Activated T-helper 2 cell treated with anti-CD3 and anti-CD28 coated beads, Interferon-gamma antibody, Interleukin-2, Interleukin-4, amounts not matched to agents 10 μg/mL and 5 μg/mL and 100 μg/mL, durations not matched to agents 14 hours and 24 hours and 36 hours (primary cell): Measurements from ENCODE around the gene KCNF1. TPM values are rescaled to one million over a fixed set of nuclear protein-coding genes. Genes with fewer than 3 reads are reported as not detected.

ENCODE experiments used
- DNase-seq: peaks from one replicate; pipeline ENCODE4 v3.0.0; 2021; ENCODE audit warnings: low spot score
- H3K27ac Mint-ChIP-seq: one replicate; pipeline ENCODE4 v1.8.0; 2021; ENCODE audit warnings: mixed read lengths
- H3K27me3 Mint-ChIP-seq: one replicate; pipeline ENCODE4 v1.8.0; 2021; ENCODE audit warnings: low read depth, mixed read lengths
- H3K36me3 Mint-ChIP-seq: one replicate; pipeline ENCODE4 v1.8.0; 2021; ENCODE audit warnings: low read depth, mixed read lengths
- H3K4me1 Mint-ChIP-seq: one replicate; pipeline ENCODE4 v1.8.0; 2021; ENCODE audit warnings: low read depth, mixed read lengths
- H3K4me3 Mint-ChIP-seq: one replicate; pipeline ENCODE4 v1.8.0; 2021; ENCODE audit warnings: low read depth, mild to moderate bottlenecking, moderate library complexity, mixed read lengths
- H3K9me3 Mint-ChIP-seq: one replicate; pipeline ENCODE4 v1.8.0; 2021; ENCODE audit warnings: mixed read lengths
- intact Hi-C: fragments of 100-400 bp; cut with micrococcal nuclease; formaldehyde crosslinking; loops from one replicate; pipeline ENCODE4 v1.15.1; 2023
- total RNA-seq: library from RNA; stranded (reverse); gene quantifications from 2 replicates; pipeline ENCODE4 v1.2.3, GENCODE V29; 2022

Gene KCNF1
- total RNA-seq, 1 donor from 2014 or later = not detected

DNA sequence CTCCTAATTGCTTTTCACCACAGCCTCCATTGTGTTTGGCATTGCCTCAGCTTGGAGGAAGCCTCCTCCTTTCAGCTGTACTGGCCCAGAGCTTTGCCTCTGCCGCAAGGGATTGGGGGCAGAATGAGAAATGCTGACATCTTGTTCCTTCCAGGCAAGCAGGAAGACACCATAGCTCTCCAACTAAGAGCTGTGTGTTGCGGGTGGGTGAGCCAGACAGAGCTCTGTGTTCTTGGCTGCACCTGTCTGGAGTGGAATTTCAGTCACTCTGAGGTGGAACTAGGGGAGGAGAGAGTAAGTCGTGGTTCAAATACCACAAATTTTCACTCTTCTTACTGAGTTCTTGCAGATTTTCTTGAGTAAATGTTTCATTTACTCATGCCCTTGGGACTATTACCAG is 36.6 kb upstream of the KCNF1 start:
- Mint-ChIP-seq H3K4me3 (no peak overlapping the region), H3K36me3 (no peaks in the 10 kb centered on the region), H3K27ac (no peak overlapping the region), H3K4me1 (no peaks in the 10 kb centered on the region), H3K9me3 (peaks cover 5% of the 10 kb centered on the region), H3K27me3 (peaks cover 18% of the 10 kb centered on the region)
- no peak for DNase-seq
- intact Hi-C loops = no loop called here

DNA sequence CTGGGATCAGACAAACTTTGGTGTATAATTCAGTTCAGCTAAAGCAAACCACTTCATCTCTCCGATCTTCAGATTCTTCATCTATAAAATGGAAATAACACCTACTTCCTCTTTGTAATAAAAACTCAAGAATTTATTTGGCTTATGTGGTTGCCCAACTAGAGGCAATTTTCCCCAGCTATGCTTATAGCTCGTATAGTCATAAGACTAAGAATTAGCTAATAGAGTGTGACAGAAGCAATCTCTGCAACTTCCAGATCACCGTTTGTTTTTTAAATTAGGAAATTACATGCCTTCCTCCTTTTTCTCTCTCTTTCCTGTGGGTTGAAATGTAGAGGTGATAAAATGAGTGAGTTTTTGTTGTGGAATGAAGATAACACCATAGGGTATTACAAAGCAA is 35.3 kb upstream of the KCNF1 start:
- peaks cover 5% of the 10 kb centered on the region for H3K9me3 Mint-ChIP-seq
- H3K27ac Mint-ChIP-seq = no peak overlapping the region
- H3K27me3 Mint-ChIP-seq = peaks cover 18% of the 10 kb centered on the region
- no peaks in the 10 kb centered on the region for H3K4me1 Mint-ChIP-seq
- intact Hi-C loops = no loop called here
- no peak for DNase-seq
- H3K4me3 Mint-ChIP-seq = no peak overlapping the region
- no peaks in the 10 kb centered on the region for H3K36me3 Mint-ChIP-seq

DNA sequence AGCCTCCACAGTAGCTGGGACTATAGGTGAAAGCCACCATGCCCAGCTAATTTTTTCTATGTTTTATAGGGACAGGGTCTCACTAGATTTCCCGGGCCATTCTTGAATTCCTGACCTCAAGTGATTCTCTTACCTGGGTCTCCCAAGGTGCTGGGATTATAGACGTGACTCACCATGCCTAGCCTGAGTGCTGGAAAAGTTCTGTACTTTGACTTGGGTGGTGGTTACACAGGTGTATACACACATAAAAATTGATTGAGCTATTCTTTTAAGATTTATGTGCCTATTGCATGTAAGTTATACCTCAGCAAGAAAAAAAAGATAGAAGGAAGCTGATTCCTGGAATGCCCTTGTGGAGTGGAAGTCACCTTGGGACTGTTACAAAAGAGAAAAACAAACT is 34.8 kb upstream of the KCNF1 start:
- Mint-ChIP-seq H3K4me3 (no peak overlapping the region), H3K36me3 (no peaks in the 10 kb centered on the region), H3K27me3 (peaks cover 16% of the 10 kb centered on the region), H3K9me3 (peaks cover 5% of the 10 kb centered on the region), H3K4me1 (no peaks in the 10 kb centered on the region), H3K27ac (no peak overlapping the region)
- no peak for DNase-seq
- intact Hi-C loops = no loop called here

DNA sequence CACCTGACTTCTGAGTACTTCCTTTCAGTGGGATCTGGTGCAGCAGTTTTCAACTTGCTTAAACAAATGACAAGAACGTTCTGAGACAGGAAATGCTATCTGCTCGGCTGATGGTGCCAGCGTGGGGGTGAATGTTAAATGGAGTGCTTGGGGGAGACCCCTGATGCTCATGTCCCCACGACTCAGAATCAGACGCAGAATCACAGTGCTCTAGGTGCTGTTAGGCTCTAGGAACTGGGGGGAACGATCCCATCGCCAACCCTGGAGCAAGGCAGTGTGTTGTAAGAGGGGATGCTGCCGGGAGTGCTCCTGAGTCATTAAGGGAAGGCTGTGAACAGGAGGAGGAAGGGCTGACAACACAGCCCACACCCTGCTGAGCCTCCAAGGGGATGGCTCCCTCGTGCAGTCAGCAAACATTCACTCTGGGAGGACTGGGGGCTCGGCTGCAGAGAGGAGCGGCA is 34.1 kb upstream of the KCNF1 start:
- H3K4me3 Mint-ChIP-seq = no peak overlapping the region
- H3K9me3 Mint-ChIP-seq = no peaks in the 10 kb centered on the region
- intact Hi-C loops = no loop called here
- H3K4me1 Mint-ChIP-seq = no peaks in the 10 kb centered on the region
- H3K27ac Mint-ChIP-seq = no peak overlapping the region
- H3K36me3 Mint-ChIP-seq = no peaks in the 10 kb centered on the region
- peaks cover 12% of the 10 kb centered on the region for H3K27me3 Mint-ChIP-seq
- DNase-seq = no peak

DNA sequence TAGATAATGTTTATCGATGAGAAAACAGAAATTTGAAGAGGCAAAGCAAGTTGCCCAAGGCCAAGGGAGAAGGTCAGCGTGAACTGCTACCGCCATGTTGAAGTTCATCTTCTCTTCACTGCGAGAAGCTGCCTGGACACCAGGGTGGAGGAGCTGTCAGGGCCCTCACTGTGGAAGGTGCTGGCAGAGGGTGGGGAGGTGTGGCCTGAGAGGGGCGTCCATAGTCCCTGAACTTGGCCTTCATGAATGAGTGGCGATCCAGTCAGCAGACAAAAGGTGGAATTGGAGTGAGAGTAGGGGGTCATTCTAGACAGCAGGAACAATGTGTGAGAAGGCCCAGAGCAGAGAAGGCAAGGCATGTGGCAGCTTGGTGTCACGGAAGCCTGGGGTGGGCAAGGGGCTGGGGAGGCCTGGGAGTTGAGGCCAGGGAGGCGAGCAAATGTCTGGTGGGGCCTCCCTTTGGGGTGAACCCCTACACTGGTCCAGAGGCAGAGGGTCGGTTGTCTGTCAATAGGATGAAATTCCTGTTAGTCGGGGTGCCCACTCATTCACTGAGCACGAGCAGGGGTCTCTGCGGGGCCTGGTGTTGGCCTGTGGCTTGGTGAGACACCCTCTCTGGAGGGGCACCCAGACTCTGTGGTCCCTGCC is 33.3 kb upstream of the KCNF1 start:
- Mint-ChIP-seq H3K9me3 (no peaks in the 10 kb centered on the region), H3K4me1 (no peaks in the 10 kb centered on the region), H3K27ac (no peak overlapping the region), H3K36me3 (no peaks in the 10 kb centered on the region), H3K4me3 (no peak overlapping the region), H3K27me3 (peaks cover 12% of the 10 kb centered on the region)
- intact Hi-C loops = no loop called here
- DNase-seq = no peak

DNA sequence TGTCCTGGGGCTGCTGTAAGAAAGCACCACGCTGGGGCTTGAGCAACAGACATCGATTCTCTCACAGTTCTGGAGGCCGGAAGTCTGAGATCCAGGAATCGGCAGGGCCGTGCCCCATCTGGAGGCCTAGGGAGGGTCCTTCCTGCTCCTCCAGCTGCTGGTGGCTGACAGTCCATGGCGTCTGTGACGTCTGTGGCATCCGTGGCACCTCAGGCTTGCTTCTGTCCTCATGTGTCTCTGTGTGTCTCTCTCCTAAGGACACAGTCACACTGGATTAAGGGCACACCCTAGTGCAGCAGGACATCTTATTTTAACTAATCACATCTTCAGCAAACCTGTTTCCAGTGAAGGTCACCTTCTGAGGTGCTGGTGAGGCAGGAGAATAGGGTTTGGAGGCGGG is 32.6 kb upstream of the KCNF1 start:
- H3K9me3 Mint-ChIP-seq = no peaks in the 10 kb centered on the region
- H3K4me1 Mint-ChIP-seq = no peaks in the 10 kb centered on the region
- intact Hi-C loops = no loop called here
- no peak for DNase-seq
- H3K27me3 Mint-ChIP-seq = peaks cover 13% of the 10 kb centered on the region
- H3K4me3 Mint-ChIP-seq = no peak overlapping the region
- no peak overlapping the region for H3K27ac Mint-ChIP-seq
- H3K36me3 Mint-ChIP-seq = no peaks in the 10 kb centered on the region

DNA sequence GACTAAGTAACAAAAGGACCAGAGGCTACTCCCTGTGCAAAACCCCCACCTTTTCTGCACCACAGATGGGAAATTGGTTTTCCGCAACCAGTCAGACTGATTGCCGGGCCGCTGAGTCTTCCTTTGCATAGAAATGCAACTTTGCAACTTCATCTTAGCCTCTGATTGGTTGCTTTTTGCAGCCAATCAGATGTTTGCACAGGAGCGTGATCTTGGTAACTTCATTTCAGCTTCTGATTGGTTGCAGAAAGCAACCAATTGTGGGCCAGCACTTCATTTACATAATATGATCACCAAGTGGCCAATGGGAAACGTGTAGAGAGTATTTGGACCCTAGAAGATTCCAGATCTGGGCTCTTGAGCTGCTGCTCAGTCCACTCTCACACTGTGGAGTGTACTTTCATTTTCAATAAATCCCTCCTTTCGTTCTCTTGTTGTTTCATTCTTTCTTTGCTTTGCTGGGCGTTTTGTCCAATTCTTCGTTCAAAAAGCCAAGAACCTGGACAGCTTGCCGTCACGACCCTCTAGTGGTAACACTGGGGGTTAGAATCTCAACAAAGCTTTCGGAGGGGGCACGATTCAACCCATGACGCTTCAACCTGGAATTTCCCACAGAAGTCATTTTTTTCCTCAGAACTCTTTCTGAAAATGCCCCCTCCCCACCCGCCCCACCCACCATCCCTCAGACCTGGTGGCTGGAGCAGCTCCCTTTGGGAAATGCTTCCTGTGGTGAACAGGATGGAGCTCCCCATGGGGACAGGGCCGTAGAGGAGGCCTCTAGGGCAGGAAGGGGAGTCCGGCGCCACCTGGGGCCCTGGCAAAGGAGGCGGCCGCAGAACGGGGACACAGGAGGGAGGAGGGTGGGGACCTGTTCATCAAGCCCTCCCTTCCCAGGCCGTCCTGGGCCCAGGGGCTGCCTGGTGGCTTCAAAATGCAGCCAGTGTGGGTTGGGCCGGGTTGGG is 31.8 kb upstream of the KCNF1 start:
- Mint-ChIP-seq H3K4me3 (no peak overlapping the region), H3K27me3 (peaks cover 9% of the 10 kb centered on the region), H3K9me3 (no peaks in the 10 kb centered on the region), H3K27ac (no peak overlapping the region), H3K4me1 (peaks cover 1% of the 10 kb centered on the region), H3K36me3 (no peaks in the 10 kb centered on the region)
- intact Hi-C loops = no loop called here
- DNase-seq = no peak

DNA sequence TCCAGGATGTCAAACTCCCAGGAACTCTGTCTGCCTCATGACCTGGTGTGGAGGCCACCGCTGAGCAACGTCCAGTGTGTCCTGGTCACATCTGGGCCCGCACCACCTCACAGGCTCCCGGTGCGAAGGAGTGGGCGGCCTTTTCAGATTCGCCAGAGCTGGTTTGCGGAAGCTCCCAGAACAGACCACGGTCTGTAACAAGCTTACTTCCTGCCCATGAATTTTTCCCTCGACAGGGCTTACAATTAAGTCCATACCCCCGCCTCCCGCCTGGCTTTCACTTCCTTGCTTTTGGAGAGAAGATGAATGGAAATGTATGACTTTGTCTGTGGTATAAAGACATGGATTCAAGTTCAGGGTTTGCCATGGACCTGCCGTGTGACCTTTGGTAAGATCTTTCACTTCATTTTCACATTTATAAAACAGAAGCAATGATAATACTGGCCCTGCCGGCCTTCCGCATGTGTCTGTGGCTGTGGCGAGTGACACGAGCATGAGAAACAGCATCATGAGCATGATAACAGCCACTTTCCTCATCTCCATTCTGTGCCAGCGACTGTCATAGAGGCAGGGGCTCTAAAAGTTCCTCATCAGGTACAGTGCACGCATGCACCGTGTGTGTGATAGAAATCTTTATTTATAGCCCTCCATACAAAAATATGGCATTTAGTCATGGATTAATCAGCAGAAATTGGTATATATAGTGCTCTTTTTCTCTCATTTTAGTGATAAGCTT is 31.0 kb upstream of the KCNF1 start:
- peaks cover 9% of the 10 kb centered on the region for H3K27me3 Mint-ChIP-seq
- no peak overlapping the region for H3K4me3 Mint-ChIP-seq
- peaks cover 1% of the 10 kb centered on the region for H3K4me1 Mint-ChIP-seq
- H3K36me3 Mint-ChIP-seq = no peaks in the 10 kb centered on the region
- no peak overlapping the region for H3K27ac Mint-ChIP-seq
- H3K9me3 Mint-ChIP-seq = no peaks in the 10 kb centered on the region
- intact Hi-C loops = no loop called here
- DNase-seq = no peak

DNA sequence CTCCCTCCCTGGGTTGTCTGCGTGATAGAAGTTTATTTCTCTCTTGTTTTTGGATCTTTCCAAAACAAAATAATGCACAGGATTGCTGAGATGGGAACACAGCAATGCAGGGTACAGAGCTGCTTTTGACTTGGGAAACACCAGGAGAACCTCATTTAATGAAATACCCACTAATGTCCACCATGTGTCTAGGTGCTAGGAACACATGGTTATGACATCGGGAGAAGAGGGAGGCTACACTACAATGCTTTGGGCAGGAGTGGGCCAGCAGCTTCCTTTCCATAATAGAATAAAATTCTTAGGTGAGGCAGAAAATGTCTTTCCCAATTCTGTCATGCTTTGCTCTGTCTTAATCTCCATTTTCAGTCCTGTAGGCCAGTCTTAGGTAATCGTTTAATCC is 29.2 kb upstream of the KCNF1 start:
- Mint-ChIP-seq H3K4me1 (peaks cover 1% of the 10 kb centered on the region), H3K27me3 (peaks cover 5% of the 10 kb centered on the region), H3K36me3 (no peaks in the 10 kb centered on the region), H3K27ac (no peak overlapping the region), H3K4me3 (no peak overlapping the region), H3K9me3 (no peaks in the 10 kb centered on the region)
- no peak for DNase-seq
- intact Hi-C loops = no loop called here

DNA sequence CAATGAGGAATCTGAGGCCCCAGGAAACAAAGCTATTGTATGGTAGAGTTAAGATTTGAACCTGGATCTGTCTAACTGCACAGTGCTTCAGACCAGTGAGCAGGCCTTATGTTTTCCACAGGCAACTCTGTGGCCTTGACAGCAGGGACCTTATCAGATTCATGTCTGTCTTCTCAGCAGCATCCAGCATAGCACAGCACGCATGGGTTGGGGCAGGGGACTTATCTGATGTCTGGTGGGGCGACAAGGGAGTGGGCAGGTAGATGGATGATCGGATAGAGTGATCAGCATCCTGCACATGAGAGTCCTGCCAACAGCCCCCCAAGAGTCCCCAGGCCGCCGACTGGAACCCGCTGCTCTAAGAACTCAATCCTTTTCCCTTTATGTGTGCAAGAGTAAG is 28.7 kb upstream of the KCNF1 start:
- no peaks in the 10 kb centered on the region for H3K9me3 Mint-ChIP-seq
- no peaks in the 10 kb centered on the region for H3K36me3 Mint-ChIP-seq
- peaks cover 1% of the 10 kb centered on the region for H3K4me1 Mint-ChIP-seq
- no peak for DNase-seq
- H3K27ac Mint-ChIP-seq = no peak overlapping the region
- H3K4me3 Mint-ChIP-seq = no peak overlapping the region
- H3K27me3 Mint-ChIP-seq = peaks cover 4% of the 10 kb centered on the region
- intact Hi-C loops = no loop called here

DNA sequence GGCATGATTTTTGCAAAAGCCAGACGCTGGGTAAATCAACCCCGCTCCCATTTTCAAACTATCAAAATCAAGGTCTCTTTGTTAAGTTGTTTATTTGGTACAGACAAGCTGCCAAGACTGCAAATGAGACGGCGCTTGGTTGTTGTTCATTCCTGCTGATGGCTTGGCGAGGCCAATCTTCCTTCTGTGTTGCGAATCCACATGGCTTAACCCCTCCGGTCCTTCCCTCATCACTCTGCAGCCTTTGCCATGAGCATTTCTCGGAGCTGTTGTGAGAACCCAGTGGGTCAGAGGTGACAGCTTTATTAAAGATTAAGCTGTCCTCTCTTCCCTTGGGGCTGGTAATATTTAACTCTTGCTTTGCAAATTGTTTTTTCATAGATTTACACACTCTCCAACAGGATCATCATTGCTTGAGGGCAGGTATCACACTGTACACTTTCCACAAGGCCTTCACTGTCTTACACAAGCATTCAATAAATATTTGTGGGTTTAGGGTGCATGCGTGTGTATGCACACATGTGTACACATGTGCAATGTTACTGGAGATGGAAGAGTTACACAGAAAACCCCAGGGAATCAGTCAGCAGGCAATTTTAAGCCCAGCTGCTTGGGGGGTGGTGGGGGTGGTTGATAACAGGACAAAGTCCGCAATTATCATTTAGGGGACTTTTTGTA is 27.8 kb upstream of the KCNF1 start:
- no peak overlapping the region for H3K4me3 Mint-ChIP-seq
- intact Hi-C loops = no loop called here
- H3K27me3 Mint-ChIP-seq = peaks cover 7% of the 10 kb centered on the region
- no peaks in the 10 kb centered on the region for H3K36me3 Mint-ChIP-seq
- peaks cover 1% of the 10 kb centered on the region for H3K4me1 Mint-ChIP-seq
- H3K27ac Mint-ChIP-seq = no peak overlapping the region
- DNase-seq = no peak
- H3K9me3 Mint-ChIP-seq = no peaks in the 10 kb centered on the region

DNA sequence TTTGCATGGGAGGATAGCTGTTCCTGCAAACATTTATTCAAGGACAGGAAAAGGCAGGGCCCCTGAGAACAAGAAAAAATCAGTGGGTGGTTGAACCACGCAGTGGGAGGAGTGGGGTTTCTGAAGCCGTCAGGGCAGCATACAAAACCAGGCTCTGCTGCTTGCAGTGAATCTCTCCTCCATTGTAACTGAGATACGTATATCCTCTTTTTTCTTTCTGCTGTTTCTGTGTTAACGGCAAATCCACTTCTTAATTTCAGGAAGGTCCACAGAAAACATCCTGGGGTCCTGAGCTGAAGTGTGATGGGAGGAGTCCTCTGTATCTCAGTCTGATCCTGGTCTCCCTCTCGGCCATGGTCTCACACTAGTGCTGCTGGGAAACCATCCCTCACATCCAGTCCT is 27.2 kb upstream of the KCNF1 start:
- Mint-ChIP-seq H3K9me3 (no peaks in the 10 kb centered on the region), H3K4me1 (peaks cover 1% of the 10 kb centered on the region), H3K27me3 (peaks cover 8% of the 10 kb centered on the region), H3K27ac (no peak overlapping the region), H3K36me3 (no peaks in the 10 kb centered on the region), H3K4me3 (no peak overlapping the region)
- DNase-seq = no peak
- intact Hi-C loops = no loop called here
